ENCODE results near the gene OR5D18. TPM values are rescaled to one million over a fixed set of nuclear protein-coding genes. Genes with fewer than 3 reads are reported as not detected.

Gene OR5D18
- total and polyA plus RNA-seq, 2 of the 13 experiments (the other 11 are each of a cell fraction or from before 2014, with no cell fraction given): not detected

GRCh38 chr11:55795256-55795655, 24.2 kb upstream of the OR5D18 start, which contains the start of gene OR5D14:
OR5D14 (plus strand) TSS chr11:55795556; CDS start chr11:55795556, 0 bp downstream.
- in situ Hi-C loops (cut with HindIII; ENCODE audit: extremely low pct_ligation_motif_present, low pct_unique_long_range_greater_than_20kb) (no loop called here), intact Hi-C loops (cut with micrococcal nuclease; ENCODE audit: unreplicated experiment) (no loop called here)
- no peaks in the 10 kb centered on the region for H3K79me2 ChIP-seq (ENCODE audit: insufficient read depth, low read length)
- CTCF ChIA-PET (ENCODE audit: low intra/inter-chr PET ratio, low total read pairs): no interaction called here
- H3K36me3 ChIP-seq (replicated peaks in 1 of 2; ENCODE audit: control insufficient read depth in 1 of 2, insufficient read depth in 2 of 2, low read length in 2 of 2): no peaks in the 10 kb centered on the region
- no peak within 1 kb of the TSS for H3K27ac ChIP-seq (ENCODE audit: extremely low read length, insufficient read depth, low read length)
- H4K20me1 ChIP-seq (ENCODE audit: insufficient read depth, low read length): no peaks in the 10 kb centered on the region
- H3K9ac ChIP-seq (ENCODE audit: insufficient read depth, low read depth, low read length): no peak within 1 kb of the TSS
- H3K4me1 ChIP-seq (ENCODE audit: insufficient read depth, low read length): no peaks in the 10 kb centered on the region
- no peak within 1 kb of the TSS for H3K4me3 ChIP-seq (replicated peaks in 1 of 3; ENCODE audit: insufficient read depth in 1 of 3, low read depth in 2 of 3, low read length in 3 of 3)
- H2AFZ ChIP-seq (ENCODE audit: low read length): no peak within 1 kb of the TSS
- no peaks in the 10 kb centered on the region for H3K27me3 ChIP-seq (ENCODE audit: control insufficient read depth in 1 of 2, insufficient read depth in 2 of 2, low read length in 2 of 2)
- FAIRE-seq: no peak
- H3K4me2 ChIP-seq (ENCODE audit: low read depth, low read length): no peak within 1 kb of the TSS
- no peak for DNase-seq (ENCODE audit: low spot score)
- peaks cover 73% of the 10 kb centered on the region for H3K9me3 ChIP-seq (ENCODE audit: low read length)
- no peak for ATAC-seq
- POLR2A ChIA-PET: no interaction called here
- TF ChIP-seq ZNF280B (CRISPR knock-in tag; IDR thresholded peaks at IDR 0.05; ENCODE audit: borderline replicate concordance): no peak
- TF ChIP-seq SRF (IDR thresholded peaks at IDR 0.05; ENCODE audit: low read depth, low read length): no peak
- TF ChIP-seq USF2 (IDR thresholded peaks at IDR 0.05; ENCODE audit: low read depth, low read length): no peak
- TF ChIP-seq USF2 (CRISPR knock-in tag; IDR thresholded peaks at IDR 0.05; ENCODE audit: borderline replicate concordance): no peak
- no peak for TF ChIP-seq ZNF619 (CRISPR knock-in tag; IDR thresholded peaks at IDR 0.05)
- no peak for TF ChIP-seq ZNF839 (CRISPR knock-in tag; IDR thresholded peaks at IDR 0.05; ENCODE audit: borderline replicate concordance)
- TF ChIP-seq MYNN (CRISPR knock-in tag; IDR thresholded peaks at IDR 0.05; ENCODE audit: low read depth): no peak
- no peak for TF ChIP-seq SMAD1 (CRISPR knock-in tag; IDR thresholded peaks at IDR 0.05; ENCODE audit: borderline replicate concordance, low read depth)
- no peak for TF ChIP-seq BHLHE40 (IDR thresholded peaks at IDR 0.05; ENCODE audit: low read length)
- no peak for TF ChIP-seq E2F1 (CRISPR knock-in tag; IDR thresholded peaks at IDR 0.05)
- TF ChIP-seq ZNF337 (CRISPR knock-in tag; IDR thresholded peaks at IDR 0.05; ENCODE audit: borderline replicate concordance, low read depth): no peak
- no peak for TF ChIP-seq ZFP1 (CRISPR knock-in tag; IDR thresholded peaks at IDR 0.05)
- TF ChIP-seq, protein P1, sequence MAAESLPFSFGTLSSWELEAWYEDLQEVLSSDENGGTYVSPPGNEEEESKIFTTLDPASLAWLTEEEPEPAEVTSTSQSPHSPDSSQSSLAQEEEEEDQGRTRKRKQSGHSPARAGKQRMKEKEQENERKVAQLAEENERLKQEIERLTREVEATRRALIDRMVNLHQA (CRISPR knock-in tag; IDR thresholded peaks at IDR 0.05): no peak
- no peak for TF ChIP-seq U2AF1 (optimal IDR thresholded peaks at IDR 0.05; ENCODE audit: low read depth, low read length)
- TF ChIP-seq ZNF670 (CRISPR knock-in tag; IDR thresholded peaks at IDR 0.05; ENCODE audit: borderline replicate concordance): no peak
- no peak for TF ChIP-seq KLF16 (CRISPR knock-in tag; IDR thresholded peaks at IDR 0.05)
- no peak for TF ChIP-seq MYC (CRISPR knock-in tag; IDR thresholded peaks at IDR 0.05; ENCODE audit: borderline replicate concordance)
- TF ChIP-seq SIX1 (CRISPR knock-in tag; IDR thresholded peaks at IDR 0.05; ENCODE audit: borderline replicate concordance): no peak
- no peak for TF ChIP-seq MEF2D (CRISPR knock-in tag; IDR thresholded peaks at IDR 0.05)
- no TSS peak for BruUV-seq (replicated peaks)
